NCI-H1436 treated with DMSO at 0.1 percent for 48 hours (cell line): ENCODE measurements around the gene BRAF.
"Not testable (repeated sequence)": the region's sequence is repeated elsewhere in the genome, so short reads cannot be mapped to it uniquely, and the experiment has no call there.

ENCODE experiments used
- DNase-seq: peaks from one replicate; lab custom pipeline; 2025; lab: John Stamatoyannopoulos, UW

BRAF gene

DNA sequence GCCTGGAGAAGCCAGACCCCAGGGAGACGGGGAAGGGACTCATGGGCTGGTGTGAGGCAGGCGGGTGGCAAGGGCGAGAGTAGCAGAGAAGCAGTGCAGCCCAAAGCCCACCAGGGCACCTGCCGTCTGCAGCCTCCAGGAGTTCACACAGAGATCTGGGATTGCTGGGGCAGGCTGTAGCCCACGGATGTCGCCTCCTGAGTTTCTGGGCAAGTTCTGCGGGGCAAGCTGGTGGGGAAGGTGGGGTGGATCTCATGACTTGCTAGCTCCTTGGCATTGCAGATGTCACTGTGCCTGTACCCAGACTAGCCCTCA, 246.0 kb downstream of the BRAF start:
- no peak for DNase-seq

GRCh38 chr7:140678081-140678815, 246.5 kb downstream of the BRAF start:
- no peak for DNase-seq

DNA sequence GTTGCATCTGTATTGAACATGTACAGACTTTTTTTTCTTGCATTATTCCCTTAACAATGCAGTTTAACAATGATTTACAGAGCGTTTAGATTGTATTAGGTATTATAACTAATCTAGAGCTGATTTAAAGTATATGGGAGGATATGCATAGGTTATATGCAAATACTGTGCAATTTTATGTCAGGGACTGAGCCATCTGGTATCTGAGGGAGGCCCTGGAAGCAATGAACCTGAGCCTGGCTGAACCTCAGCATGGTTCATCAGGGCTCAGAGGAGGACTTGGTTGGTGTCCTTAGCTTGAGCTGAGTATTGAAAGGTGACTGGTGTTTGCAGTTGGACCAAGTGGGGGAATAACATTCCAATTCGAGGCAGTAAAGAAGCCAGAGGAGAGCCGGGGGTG, 247.2 kb downstream of the BRAF start:
- DNase-seq = no peak

- DNase-seq = not testable (repeated sequence)
Measured at GRCh38 chr7:140676956-140677355, 247.8 kb downstream of the BRAF start.

- DNase-seq = no peak
Measured at GRCh38 chr7:140676306-140676705, 248.4 kb downstream of the BRAF start.

GRCh38 chr7:140675726-140676125, 249.0 kb downstream of the BRAF start:
- no peak for DNase-seq

DNA sequence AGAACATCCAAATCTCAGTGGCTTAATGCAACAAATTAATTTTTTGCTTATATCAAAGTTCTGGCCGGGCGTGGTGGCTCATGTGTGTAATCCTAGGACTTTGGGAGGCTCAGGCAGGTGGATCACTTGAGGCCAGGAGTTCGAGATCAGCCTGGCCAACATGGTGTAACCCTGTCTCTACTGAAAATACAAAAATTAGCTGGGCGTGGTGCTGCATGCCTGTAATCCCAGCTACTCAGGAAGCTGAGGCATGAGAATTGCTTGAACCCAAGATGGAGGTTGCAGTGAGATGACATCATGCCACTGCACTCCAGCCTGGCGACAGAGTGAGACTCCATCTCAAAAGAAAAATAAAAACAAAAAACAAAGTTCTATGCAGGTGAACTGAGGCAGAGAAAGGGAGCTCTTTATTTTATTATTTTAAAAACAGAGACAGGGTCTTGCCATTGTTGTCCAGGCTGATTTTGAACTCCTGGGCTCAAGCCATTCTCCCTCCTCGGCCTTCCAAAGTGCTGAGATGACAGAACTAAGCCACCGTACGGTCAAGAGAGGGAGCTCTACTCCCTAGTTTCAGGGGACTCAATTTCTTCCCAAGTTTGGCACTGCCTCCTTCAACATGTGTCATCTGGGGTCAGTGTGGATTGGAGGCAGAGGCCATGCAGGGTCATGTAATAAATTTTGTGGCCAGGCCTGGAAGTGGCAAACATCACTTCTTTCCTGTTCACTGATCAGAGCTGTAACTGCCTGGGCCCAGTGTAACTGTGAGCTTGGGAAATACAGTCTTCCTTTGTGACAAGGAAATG, 249.6 kb downstream of the BRAF start:
- DNase-seq = no peak

DNA sequence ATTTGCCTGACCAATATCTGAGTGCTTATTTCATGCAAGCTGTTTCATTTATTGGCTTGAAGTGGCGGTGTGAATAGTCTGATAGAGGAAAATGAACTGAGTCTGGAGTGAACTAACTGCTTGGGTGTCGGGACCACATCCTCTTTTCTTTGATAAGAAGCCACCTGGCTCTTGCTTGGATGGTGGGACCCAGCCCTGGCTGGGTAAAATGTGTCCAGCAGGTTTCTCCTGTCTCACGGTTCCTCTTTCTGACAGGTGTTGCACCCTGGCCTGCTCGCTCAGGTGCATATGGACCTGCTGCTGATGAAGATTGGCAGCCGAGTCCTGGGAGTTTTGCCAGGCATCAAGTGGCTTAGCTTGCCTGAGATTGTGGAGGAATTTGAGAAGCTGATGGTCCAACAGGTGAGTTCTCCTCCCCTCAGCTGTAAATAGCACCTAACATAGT, 250.4 kb downstream of the BRAF start:
- DNase-seq = no peak

- DNase-seq = no peak
Measured at GRCh38 chr7:140673774-140674155, 251.0 kb downstream of the BRAF start.

GRCh38 chr7:140673063-140673773, 251.5 kb downstream of the BRAF start:
- DNase-seq = no peak

- no peak for DNase-seq
Measured at GRCh38 chr7:140672382-140673062, 252.2 kb downstream of the BRAF start, which contains the start of gene ADCK2. Gene ADCK2 (plus strand): TSS chr7:140672945. CDS start chr7:140673331, 386 bp downstream.

DNA sequence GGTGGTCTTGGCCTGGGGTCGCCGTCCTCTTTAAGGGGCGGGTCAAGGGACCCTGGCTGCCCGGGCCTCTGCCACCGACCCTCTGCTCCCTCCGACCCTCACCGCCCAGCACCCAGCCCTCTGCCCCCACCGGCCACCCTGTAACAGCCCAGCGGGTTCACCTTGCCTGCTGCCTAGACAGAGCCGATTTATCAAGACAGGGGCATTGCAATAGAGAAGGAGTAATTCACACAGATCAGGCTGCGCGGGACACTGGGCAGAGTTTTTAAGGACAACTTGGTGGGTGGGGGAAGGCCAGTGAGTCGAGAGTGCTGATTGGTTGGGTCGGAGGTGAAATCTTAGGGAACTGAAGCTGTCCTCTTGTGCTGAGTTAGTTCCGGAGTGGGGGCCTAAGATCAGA, 252.8 kb downstream of the BRAF start:
- DNase-seq = no peak

- DNase-seq = no peak
Measured at GRCh38 chr7:140670343-140670935, 254.3 kb downstream of the BRAF start.

DNA sequence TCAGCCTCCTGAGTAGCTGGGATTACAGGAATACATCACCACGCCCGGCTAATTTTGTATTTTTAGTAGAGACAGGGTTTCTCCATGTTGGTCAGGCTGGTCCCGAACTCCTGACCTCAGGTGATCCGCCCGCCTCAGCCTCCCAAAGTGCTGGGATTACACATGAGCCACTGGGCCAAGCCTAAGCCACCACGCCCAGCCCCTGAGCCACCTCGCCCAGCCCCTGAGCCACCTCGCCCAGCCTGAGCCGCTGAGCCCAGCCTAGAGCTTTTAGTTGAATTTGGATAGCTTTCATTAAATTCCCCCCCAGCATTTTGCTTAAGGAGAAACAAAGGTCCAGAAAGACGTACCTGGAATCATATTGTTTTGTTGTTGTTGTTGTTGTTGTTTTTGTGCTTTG, 254.9 kb downstream of the BRAF start:
- not testable (repeated sequence) for DNase-seq

GRCh38 chr7:140669352-140669751, 255.4 kb downstream of the BRAF start:
- DNase-seq = no peak
